ENCODE measurements around the gene DENND4B.
"Not testable (repeated sequence)": the region's sequence is repeated elsewhere in the genome, so short reads cannot be mapped to it uniquely, and the experiment has no call there.

- not testable (repeated sequence) for TF ChIP-seq EP300 (IDR thresholded peaks at IDR 0.05; ENCODE audit: low read depth); POLR2A (IDR thresholded peaks at IDR 0.05)
Observed at GRCh38 chr1:153891042-153891441, 55.5 kb downstream of the DENND4B start.
